HCEC 1CT (cell line): ENCODE data around the gene CIDEB.
A peak's percentile ranks its signal among the peaks of the same experiment; 100 is the strongest.

Experiments used
- DNase-seq: peaks from one replicate; pipeline ENCODE4 v3.0.0-alpha.2; 2017

The CIDEB gene

DNA sequence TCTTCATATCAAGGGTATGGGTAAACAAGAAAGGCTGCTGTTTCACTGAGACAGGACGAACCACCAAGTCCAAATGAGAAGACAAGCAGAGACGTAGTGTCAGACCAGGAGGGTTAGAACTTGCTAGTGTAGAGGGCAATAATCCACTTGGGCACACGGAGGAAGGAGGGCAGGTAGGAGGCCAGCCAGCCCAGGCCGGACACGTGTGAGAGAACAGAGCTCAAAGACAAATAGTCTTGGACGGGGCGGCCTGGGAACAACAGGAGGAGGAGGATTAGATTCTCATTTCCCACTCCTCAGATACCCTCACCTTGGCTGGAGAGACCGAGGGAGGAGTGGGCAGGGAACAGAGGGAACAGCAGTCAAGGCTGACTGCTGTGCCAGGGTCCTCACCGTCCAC, 17.0 kb downstream of the CIDEB start:
- no peak for DNase-seq

DNA sequence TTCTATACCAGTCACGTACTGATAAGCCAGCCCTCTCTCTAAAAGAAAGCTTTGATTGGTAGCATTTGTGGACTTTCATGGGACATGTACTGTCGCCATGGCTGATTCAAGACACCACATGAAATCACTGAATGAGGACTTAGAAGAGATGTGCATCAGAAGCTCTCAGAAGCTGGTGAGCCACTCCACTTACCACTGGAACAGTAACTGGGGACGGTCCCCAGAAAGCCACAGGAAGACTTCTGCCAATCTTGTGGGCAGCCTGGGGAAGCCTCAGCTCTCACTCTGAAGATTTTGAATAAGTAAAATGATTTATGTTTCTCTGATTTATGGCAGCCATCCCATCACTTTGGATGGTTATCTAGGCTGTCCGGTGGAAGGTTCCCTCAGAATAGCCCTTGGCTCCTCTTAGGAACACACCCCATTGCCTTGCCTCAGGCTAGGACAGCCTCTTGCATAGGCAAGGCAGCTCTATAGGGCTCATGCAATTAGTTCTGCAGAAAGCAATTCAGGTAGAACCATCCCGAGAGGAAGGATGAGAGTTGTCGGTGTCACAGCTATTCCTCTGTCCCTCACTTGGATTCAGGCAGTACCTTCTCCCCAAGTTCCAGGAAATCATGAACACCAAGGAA, 18.0 kb downstream of the CIDEB start:
- no peak for DNase-seq

DNA sequence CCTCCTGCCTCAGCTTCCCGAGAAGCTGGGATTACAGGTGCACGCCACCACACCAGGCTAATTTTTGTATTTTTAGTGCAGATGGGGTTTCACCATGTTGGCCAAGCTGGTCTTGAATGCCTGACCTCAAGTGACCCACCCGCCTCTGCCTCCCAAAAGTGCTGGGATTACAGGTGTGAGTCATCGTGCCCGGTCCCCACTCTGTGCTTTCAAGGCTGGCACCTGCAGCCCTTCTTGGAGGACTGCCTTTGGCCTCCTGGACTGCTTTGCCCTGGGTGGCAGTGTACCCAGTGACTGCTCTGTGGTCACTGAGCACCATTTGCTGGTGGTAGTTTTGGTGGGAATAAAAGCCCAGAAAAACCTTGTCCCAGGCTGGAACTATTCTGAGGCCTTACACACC, 20.8 kb downstream of the CIDEB start:
- DNase-seq: no peak

DNA sequence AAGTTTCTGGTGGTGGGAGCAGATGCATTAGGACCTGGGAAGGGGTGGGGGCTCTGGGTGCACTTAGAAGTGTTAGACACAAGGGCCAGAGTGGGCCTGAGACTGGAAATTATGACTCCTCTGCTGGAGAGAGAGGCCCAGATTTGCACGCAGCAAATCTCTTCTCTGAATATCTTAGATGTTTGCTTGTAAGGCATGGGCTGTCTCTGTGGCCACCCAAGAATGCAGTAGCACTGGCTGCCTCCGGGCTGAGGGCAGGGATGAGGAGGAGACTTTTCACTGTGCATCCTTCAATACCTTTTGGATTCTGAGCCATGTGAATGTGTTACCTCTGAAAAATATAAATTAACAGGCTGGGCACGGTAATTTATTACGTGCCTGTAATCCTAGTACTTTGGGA, 22.4 kb downstream of the CIDEB start:
- DNase-seq: no peak

DNA sequence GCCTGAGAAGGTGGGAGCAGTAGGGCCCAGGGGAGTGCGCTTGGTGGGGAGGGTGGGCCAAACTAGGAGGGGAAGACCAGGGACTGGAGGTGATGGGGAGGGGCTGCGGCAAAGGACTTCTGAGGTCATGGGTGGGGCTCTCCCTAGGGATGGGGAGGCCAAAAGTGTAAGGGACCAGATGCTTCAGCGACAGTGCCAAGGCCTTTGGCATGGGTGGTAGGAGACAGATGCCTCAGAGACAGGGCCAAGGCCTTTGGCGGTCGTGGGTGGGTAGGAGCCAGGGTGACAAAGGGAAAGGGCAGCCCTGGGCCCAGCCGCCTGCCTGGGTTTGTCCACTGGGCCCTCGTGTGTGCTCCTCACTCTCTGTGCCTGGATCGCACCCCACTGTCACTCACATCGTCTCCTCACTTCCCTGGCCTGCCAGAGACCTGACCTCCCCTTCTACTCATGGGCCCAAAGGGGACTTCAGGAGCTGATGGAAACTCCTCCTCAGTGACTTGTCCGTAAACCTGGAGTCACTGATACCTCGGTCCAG, 23.2 kb downstream of the CIDEB start:
- no peak for DNase-seq

DNA sequence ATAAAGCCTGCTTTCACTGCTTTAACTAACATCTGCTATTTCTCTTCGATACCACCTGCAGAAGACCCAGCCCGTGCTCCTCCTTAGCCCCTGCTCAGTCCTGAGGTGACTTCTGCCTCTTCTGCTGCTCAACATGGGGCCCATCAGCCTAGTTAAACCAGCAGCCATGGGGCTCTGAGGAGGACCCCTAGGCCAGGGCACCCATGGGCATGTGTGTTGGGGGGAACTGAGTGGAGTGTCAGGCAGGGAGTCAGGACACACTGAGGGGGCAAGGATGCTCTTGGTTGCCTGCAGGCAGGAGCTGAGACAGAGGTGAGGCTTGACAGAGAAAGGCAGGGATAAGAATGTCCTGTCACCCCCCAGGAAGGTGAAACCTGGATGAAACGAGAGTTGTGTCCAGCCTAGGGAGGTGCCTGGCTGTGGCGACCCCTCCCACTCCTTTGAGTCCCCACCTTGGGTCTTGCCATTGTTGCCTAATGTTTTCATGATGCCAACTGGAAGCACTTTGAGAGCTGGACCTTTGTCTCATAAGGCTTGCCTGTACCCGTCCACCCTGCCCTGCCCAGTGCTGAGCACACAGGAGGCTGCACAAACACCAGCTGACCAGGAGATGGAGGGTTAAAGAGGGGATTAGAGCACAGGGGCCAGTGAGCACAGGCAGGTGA, 23.8 kb downstream of the CIDEB start:
- DNase-seq: no peak

DNA sequence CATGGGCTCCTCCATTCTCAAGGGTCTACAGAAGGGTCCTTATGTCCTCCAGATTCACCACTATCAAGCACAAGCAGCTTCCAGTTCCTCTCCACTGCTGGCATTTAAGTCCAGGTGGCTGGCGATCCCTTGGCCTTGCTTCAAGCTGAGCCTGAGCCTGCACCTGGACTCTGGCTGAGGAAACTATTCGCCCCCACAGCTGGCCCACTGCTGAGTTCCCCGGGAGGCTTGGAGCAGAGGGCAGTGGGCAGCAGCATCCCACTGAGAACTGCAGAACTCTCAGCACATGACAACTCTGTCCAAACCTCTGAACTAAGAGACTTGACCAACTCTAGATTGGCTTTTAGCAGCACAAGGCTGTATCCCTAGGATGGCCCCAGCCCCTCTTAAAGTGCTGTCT, 25.0 kb downstream of the CIDEB start:
- no peak for DNase-seq

DNA sequence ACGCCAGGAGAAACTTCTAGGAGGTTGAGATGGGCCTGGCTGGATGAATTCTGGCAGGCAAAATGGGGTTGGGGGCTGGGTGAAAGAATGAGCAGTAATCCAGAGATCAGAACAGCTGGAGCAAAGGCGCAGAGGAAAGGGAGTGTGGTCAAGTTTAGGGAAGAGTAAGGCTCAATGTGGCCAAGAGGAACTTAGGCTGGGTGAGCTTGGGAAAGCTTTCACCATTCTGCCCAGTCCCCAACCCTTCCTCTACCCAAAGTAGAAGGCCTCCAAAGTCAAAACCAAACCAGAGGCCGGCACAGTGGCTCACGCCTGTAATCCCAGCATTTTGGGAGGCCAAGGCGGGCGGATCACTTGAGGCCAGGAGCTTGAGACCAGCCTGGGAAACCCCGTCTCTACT, 26.1 kb downstream of the CIDEB start:
- DNase-seq: no peak

DNA sequence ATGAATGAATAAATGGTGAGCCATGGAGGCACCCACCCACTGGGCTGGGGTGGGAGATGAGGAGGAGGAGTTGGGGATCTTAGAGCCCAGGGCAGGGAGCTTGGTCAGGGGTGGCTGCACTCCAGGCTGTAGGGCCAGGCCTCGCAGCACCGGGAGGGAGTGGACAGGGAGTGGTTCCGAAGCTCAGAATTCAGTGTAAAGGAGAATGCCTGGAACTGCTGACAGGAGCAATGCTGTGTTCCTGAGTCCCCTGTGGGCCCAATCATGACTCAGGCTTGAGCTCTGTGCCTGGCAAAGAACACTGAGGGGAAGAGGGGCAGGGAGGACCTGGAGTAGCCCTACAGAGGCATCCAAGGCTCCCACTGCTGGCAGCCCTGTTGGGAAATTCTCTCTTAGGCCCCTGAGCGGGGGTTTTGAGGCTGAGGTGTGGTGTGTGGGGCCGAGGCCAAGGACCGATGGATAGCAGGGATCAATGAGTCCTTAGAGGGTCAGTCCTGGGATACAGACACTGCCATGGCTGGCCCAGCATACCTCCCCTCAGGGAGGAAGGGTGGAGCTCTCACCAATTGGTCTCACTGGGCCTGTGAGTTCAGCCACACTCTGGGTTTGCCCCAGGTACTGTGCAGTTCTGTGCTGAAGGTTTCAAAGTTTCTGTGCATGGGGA, 26.8 kb downstream of the CIDEB start:
- DNase-seq: no peak

DNA sequence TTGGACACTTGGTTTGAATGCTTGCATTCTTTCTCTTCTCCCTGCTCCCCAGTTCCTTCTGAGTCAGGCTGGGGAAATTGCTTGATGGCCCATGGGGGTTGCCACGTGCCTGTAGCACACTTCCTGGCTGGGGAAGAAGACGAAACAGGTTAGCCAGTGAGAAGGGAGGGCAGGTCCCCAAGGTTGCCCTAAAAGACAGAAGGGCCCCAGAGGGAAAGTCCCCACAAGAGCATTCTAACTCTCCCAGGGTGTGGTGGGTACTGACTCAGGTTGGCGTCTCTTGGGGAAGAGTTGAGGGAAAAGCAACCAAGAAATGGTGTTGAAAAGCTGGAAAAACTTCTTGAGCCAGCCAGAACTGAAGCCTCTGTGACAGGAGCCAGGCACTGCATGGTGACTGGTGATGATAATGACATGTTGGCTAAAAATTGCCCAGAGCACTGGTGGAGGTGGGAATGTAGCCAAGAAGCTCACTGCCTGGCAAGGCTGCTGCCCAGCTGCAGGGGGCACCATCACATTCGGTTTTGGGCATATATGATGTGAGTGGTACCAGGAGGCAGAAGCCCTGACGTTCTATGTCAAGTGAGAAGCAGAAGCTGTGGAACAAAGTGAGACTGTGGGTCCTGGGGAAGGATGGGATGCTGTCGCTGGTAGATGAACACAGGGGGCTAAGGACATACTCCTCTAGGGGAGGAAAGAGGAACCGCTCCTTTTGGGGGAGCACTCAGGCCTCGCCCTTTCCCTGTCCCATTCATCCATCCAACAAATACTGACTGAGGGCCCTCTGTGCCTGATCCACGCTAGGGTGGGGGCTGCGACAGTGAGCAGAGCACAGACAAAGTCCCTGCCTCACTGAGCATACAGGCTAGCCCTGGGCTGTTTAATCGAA, 28.2 kb downstream of the CIDEB start:
- DNase-seq: no peak

DNA sequence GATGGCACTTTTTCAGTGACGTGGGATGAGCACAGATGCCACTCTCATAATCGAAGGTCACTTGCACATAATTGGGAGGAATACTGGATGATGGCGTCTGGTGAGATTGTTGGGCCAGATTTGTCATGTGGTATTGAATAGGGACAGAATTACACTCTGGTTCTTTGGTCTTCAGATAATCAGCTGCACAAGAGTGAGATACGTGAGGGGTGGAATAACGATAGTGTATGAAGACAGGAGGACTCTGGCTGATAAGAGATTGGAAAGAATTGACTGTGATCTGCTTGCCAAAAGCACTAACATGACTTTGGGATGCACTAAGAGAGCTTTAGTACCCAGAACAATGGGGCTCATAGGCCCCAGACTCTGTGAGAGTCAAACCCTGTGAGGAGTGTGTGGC, 29.4 kb downstream of the CIDEB start:
- no peak for DNase-seq

DNA sequence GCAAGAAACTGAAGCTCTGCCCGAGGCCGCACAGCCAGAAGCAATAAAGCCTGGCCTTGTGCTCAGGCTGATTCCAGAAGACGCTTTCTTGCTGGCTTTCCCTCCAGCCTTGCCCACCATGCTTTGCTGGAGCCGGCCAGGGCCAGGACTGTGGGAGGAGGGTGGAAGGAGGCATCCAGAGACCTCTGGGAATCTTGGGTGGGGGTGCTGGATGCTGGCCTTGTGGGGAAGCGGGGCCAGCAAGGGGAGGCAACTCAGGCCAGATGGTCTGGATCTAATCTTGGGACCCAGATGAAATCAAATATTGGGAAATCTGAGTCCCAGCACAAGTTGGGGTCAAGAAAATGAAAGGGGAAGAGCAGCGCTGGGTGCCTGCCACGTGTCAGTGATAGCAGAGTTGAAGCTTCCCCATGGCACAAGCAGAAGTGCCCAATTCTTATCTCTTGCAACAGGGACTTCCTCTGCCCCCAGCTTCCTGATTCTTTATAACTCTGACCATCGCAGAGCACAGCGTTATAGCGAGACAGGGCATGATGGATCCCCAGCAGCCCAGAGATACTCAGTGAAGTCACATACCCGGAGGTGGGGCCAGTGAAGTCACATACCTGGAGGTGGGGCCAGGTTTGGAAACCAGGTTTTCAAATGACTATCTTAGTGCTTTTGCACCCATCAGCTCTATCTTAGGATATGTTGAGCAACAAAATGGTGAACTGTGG, 30.0 kb downstream of the CIDEB start:
- no peak for DNase-seq

DNA sequence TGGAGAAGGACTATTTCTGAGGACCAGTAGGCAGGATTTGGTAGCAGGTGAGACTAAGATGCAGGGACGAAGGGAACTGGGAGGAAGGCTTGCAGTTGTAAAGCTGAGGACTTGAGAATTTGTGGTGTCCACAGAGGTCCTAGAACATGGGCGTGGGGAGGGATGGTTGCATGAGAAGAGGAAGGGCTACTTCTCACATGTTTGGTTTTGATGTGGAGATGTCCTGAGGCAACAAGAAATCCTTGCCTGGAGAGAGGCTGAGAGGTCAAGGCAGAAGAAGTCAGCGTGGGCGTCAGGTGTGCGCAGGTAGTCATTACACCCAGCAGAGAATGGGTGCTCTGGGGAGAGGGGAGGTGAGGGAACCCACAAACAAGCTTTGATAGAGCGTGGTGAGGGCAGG, 30.7 kb downstream of the CIDEB start:
- DNase-seq: no peak

DNA sequence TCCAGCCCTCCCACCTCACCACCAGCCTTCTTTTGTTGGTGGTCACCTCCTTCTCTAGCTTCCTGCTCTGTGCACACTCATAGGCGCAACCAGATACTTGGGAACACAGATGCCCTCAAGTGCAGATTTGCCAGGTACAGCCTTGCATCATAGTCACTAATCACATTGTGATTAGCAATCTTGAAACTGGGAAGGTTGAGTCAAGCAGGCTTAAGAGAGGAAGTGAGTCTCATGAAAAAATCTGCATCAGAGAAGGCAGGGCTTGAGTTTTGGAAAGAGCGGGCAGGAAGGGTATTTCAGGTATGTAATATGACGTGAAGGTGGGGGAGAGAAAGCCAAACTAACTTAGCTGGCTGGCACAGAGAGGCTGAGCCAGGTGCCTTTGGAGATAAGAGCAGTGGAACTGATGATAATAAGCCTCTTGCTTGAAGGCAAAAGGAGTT, 33.7 kb downstream of the CIDEB start:
- DNase-seq: peak; percentile 26

DNA sequence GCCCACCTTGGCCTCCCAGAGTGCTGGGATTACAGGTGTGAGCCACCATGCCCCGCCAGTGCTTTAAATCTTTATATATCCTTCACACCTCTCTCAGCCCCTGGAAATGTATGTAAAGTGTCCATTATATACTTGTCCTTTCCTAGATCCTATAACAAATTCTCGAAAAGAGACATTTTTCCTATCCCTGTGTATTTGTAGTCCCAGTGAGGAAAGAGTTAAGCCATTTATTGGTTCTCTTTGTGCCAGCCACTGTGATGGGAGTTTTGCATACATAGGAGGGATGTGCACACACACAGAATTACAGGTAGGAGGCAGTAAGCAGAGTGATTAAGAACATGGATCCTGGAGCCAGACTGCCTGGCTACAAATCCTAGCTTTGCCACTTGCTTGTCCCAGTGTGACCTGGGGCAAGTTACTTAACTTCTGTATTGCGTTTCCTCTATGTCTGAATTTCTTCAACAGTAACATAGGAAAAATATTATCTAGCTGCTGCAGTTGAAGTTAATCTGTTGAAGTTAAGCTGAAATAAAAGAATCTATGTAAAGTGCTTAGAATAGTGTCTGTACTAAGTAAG, 34.3 kb downstream of the CIDEB start:
- no peak for DNase-seq

DNA sequence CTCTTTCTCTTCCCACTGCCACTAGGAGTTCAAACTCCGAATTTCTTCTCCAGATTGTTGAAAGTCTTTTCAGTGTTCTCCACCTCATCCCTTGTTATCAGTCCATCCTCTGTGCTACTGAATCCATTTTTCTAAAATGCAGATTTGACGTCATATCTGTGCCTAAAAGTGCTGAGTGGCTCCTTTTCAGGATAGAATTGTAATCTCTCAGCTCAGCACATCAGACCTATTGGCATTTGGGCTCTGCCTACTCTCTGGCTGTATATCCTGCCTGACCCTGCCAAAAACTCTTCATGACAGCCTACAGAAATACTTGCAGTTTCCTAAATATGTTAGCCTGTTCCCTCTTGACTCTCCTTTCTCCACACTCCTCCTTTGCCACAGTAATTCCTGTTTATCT, 35.3 kb downstream of the CIDEB start:
- DNase-seq: no peak

DNA sequence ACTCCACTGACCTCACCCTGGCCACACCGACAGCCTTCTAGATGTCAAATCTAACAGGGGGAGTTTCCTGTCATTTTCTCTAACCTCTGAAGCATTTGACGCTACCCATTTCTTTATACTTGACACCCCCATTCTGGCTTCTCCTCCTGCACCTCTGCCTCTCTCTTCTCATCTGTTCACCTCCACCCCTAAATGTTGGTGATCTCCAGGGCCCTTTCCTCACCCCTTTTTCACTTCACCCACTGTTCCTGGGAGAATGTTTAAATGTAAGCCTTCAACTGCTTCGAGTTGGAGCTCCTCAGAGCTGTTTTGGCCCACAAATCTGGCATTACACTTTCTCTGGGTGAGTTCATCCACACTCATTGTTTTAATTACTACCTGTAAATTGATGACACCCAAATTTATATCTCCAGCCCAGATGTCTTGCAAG, 35.9 kb downstream of the CIDEB start:
- no peak for DNase-seq

DNA sequence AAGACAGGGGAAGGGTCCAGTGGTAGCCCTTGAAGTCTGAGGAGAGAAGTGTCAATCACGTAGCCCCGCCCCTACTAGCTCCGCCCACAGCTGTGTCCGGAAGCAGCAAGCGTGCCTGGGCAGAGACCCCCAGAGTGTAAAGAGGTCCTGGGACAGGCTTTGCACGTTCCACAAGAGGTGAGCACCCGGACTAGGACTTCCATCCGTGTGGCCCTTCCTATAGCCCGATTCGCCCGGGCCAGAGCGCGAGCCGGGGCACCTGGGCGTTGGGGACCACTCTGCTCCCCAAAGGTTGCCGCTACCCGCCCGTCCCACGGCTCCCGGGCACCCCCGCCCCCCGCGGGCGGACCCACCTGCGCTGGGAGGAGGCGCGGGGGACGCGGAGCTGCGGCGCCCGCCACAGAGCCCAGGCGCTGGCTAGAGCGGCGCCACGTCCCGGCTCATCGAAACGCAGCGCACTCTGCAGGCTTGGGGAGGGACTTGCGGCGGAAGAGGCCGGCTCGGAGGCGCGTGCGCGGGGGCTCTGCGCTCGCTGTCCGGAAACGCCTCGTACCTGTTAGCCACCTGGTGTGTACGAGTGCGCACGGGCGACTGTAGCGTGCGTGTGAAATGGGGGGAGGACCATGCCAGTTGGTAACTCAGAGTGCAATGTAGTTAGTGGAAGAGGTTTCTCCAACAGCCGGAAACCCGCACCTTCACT, 36.5 kb downstream of the CIDEB start, which contains the start of gene RABGGTA:
Gene RABGGTA (minus strand): TSS at position 464 of the 700 bp plus-strand sequence. CDS start 482 bp downstream, outside the sequence.
- DNase-seq: peak; percentile 88

DNA sequence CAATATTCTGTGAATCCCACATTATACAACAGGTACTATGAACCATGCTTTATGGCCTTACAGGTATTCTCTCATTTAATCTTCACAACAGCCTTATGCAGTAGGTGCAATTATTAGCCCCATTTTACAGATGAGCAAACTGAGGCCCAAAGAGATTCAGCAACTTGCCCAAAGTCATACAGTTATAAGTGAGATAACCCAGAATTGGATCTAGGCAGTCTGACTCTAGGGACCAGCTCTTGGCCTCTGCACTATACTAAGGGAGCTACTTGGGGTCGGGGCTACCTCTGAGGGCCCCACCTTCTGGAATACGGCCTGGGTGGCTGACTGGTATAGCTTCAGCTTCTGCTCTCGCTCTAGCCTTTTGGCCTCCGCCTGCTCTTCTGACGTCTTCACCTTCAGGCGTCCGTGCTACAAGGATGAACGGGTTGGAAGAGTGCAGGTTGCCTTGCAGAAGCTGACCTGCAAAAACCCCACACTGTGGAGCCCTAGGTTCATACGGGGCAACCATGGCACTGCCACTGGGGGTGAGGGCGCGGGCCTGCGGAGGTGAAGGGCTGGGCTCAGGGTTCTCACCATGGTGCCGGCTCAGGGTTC, 37.1 kb downstream of the CIDEB start:
- DNase-seq: no peak

DNA sequence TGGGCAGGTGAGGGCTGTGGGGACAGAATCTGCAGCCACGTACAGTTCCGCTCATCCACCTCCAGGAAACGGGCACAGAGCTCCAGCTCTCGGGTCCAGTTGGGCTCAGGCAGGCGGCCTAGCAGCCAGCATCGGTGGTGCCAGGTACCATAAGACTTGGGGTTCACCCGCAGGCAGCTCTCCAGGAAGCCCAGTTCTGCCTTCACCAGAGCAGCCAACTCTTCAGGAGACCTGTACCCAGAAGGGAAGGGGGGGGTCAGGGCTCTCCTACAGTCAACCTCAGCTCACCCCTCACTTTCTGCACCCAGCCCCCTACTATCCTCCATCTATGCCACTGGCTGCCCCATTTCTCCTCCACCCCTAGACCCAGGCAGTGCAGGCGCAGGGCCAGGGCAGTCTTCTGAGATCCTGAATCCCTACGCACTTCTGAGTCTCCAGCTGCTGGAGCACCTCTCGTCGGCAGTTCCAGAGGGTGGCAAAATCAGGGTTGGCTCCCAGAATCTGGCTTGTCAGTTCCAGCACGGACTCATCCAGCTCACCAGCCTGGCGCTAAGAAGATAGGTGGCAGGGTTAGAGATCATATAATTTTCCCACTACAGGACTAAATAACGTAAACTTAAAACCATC, 37.8 kb downstream of the CIDEB start:
- no peak for DNase-seq
